HG03060 (cell line): ENCODE measurements around the gene NUDT4B.
A peak's percentile ranks its signal among the peaks of the same experiment; 100 is the strongest.
"Not testable (repeated sequence)": the region's sequence is repeated elsewhere in the genome, so short reads cannot be mapped to it uniquely, and the experiment has no call there.

Experiments used
- ATAC-seq: cut with Tn5 transposase; IDR thresholded peaks from one replicate; pipeline ENCODE4 v1.9.1; 2021; ENCODE audit warnings: low read depth, moderate number of reproducible peaks; ENCODE audit not compliant: unreplicated experiment

The NUDT4B gene

GRCh38 chr1:148748563-148749334 lies at the start of gene NUDT4B:
TSS of gene NUDT4B (plus strand) at chr1:148748774. CDS start at chr1:148748953, 179 bp downstream.
- ATAC-seq, result peak; percentile 15

- not testable (repeated sequence) for ATAC-seq
These were observed 49.2 kb upstream of the NUDT4B start for GRCh38 chr1:148699357-148699756.

GRCh38 chr1:148702242-148702641 lies 46.3 kb upstream of the NUDT4B start:
- not testable (repeated sequence) for ATAC-seq

- ATAC-seq, result not testable (repeated sequence)
These were observed 44.5 kb upstream of the NUDT4B start for GRCh38 chr1:148703973-148704591.

- ATAC-seq, result not testable (repeated sequence)
These were observed 43.1 kb upstream of the NUDT4B start for GRCh38 chr1:148705316-148705948.

- ATAC-seq, result not testable (repeated sequence)
These were observed 39.7 kb upstream of the NUDT4B start for GRCh38 chr1:148708779-148709333.

- ATAC-seq, result not testable (repeated sequence)
These were observed 37.6 kb upstream of the NUDT4B start for GRCh38 chr1:148710772-148711523.

GRCh38 chr1:148712353-148712752 lies 36.2 kb upstream of the NUDT4B start:
- ATAC-seq, result not testable (repeated sequence)

- ATAC-seq, result not testable (repeated sequence)
These were observed 33.1 kb upstream of the NUDT4B start for GRCh38 chr1:148715518-148715917.

GRCh38 chr1:148716966-148717520 lies 31.5 kb upstream of the NUDT4B start:
- not testable (repeated sequence) for ATAC-seq

GRCh38 chr1:148720918-148721317 lies 27.7 kb upstream of the NUDT4B start:
- ATAC-seq, result not testable (repeated sequence)

- not testable (repeated sequence) for ATAC-seq
These were observed 25.8 kb upstream of the NUDT4B start for GRCh38 chr1:148722758-148723157.

GRCh38 chr1:148723515-148723914 lies 25.1 kb upstream of the NUDT4B start:
- not testable (repeated sequence) for ATAC-seq

GRCh38 chr1:148724872-148725271 lies 23.7 kb upstream of the NUDT4B start:
- ATAC-seq, result not testable (repeated sequence)

- ATAC-seq, result not testable (repeated sequence)
These were observed 20.7 kb upstream of the NUDT4B start for GRCh38 chr1:148727862-148728261.

GRCh38 chr1:148729128-148729527 lies 19.4 kb upstream of the NUDT4B start:
- peak; percentile 51 for ATAC-seq

- not testable (repeated sequence) for ATAC-seq
These were observed 19.0 kb upstream of the NUDT4B start for GRCh38 chr1:148729541-148729940.

GRCh38 chr1:148732277-148732676 lies 16.3 kb upstream of the NUDT4B start:
- not testable (repeated sequence) for ATAC-seq

GRCh38 chr1:148733585-148734310 lies 14.8 kb upstream of the NUDT4B start:
- peak; percentile 34 for ATAC-seq
